ENCODE measurements around the gene SLX4IP. TPM values are rescaled to one million over a fixed set of nuclear protein-coding genes. Genes with fewer than 3 reads are reported as not detected.

The SLX4IP gene
- total RNA-seq, 1 donor from 2014 or later, result 2.6 TPM

GRCh38 chr20:10430000-10430466 lies 5.1 kb upstream of the SLX4IP start:
- H3K4me3 ChIP-seq (ENCODE audit: low read depth, low read length), result no peak overlapping the region
- TF ChIP-seq, protein P1, sequence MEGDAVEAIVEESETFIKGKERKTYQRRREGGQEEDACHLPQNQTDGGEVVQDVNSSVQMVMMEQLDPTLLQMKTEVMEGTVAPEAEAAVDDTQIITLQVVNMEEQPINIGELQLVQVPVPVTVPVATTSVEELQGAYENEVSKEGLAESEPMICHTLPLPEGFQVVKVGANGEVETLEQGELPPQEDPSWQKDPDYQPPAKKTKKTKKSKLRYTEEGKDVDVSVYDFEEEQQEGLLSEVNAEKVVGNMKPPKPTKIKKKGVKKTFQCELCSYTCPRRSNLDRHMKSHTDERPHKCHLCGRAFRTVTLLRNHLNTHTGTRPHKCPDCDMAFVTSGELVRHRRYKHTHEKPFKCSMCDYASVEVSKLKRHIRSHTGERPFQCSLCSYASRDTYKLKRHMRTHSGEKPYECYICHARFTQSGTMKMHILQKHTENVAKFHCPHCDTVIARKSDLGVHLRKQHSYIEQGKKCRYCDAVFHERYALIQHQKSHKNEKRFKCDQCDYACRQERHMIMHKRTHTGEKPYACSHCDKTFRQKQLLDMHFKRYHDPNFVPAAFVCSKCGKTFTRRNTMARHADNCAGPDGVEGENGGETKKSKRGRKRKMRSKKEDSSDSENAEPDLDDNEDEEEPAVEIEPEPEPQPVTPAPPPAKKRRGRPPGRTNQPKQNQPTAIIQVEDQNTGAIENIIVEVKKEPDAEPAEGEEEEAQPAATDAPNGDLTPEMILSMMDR (conservative IDR thresholded peaks at IDR 0.05; ENCODE audit: low read depth, low read length), result no peak
- DNase-seq (ENCODE audit: low read depth), result no peak

GRCh38 chr20:10430704-10431103 lies 4.4 kb upstream of the SLX4IP start:
- TF ChIP-seq, protein P1 (conservative IDR thresholded peaks at IDR 0.05; ENCODE audit: low read depth, low read length), result no peak
- H3K4me3 ChIP-seq (ENCODE audit: low read depth, low read length), result no peak overlapping the region
- no peak for DNase-seq (ENCODE audit: low read depth)

DNA sequence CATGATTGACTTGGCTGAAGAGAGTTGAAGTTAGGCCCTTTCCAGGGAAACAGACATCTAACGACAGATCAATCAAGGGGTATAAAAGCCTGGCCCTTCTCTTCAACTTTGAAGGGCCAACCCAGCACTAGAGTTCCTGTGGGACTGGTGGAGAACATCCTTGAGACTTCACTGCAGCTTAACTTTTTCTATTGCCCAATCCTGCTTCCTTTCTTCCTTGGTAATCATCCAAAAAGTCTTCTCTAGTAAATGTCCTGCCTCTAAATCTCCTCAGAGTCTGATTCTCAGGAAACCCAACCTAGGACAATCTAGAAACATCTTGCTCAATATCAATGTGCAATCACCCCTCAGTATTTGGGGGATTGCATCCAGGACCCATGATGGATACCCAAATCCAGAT lies 3.0 kb upstream of the SLX4IP start:
- no peak for DNase-seq (ENCODE audit: low read depth)
- TF ChIP-seq, protein P1 (conservative IDR thresholded peaks at IDR 0.05; ENCODE audit: low read depth, low read length), result no peak
- no peak overlapping the region for H3K4me3 ChIP-seq (ENCODE audit: low read depth, low read length)

DNA sequence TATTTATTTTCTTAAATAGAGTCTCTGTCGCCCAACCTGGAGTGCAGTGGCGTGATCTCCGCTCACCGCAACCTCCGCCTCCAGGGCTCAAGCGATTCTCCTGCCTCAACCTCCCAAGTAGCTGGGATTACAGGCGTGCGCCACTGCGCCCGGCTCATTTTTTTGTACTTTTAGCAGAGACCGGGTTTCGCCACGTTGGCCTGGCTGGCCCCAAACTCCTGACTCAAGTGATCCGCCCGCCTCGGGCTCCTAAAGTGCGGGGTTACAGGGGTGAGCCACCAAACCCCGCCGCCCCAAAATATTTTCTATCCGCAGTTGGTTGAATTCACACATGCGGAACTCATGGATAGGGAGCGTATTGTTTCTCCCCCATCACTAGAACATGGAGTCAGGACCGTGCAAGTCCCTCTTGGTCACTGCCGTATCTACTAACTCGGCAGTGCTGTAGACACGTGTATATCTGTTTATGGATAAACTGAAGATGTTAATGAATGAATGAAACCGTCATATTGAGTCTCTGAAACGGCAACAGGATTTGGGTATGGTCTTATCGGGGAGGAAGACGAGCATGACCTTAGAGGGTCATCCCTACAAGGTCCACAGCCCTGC lies 2.0 kb upstream of the SLX4IP start:
- DNase-seq (ENCODE audit: low read depth), result no peak
- TF ChIP-seq, protein P1 (conservative IDR thresholded peaks at IDR 0.05; ENCODE audit: low read depth, low read length), result no peak
- peak overlapping the region; percentile 83 for H3K4me3 ChIP-seq (ENCODE audit: low read depth, low read length)

DNA sequence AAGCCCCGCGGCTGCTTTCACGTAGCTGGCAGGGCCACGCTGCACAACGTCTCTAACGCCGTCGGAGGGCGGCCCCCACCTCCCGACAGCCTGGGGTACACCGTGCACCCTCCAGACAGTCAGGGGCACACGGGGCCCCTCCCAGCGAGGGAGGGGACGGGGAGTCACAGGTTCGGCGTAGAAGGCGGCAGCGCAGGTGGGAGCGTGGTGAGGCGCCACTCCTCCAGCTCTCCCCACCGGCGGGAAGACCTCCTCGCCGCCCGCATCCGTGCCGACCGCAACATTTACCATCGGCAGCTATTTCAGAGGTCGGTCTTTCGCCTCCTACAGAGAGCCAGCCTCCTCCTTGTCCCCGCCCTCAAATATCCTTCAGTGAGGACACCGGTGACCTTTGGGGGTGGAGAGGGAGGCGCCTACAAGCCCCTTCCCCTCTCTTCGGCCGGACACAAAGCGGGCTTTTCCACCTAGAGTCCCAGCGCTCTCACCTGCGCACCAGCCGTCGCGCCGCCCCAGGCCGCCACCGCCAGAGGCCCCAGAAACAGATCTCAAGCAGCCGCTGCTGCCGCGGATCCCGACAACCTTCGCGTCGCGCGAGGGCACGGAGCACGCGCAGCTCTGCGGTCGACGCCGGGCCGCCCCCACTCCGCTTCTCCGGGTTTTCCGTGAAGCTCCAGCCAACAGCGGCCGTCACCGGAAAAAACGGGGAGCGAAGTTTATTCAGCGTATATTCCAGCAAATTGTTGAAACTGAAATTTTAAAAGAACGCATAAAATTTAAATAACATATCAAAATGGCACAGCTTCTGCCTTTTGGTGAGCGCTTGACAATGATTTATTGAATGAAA lies 1.3 kb upstream of the SLX4IP start, which contains the start of gene MKKS:
TSS of gene MKKS (minus strand) at position 600 of the 844 bp plus-strand sequence. CDS start 20,708 bp downstream, outside the sequence.
- TF ChIP-seq, protein P1 (conservative IDR thresholded peaks at IDR 0.05; ENCODE audit: low read depth, low read length), result no peak

GRCh38 chr20:10434467-10434831 lies 656 bp upstream of the SLX4IP start:
- H3K4me3 ChIP-seq (ENCODE audit: low read depth, low read length), result peak overlapping the region; percentile 83
- DNase-seq (ENCODE audit: low read depth), result peak; percentile 98
- TF ChIP-seq, protein P1 (conservative IDR thresholded peaks at IDR 0.05; ENCODE audit: low read depth, low read length), result no peak

More for the DNA sequence above, 1.3 kb upstream of the SLX4IP start, which contains the start of gene MKKS:
- peak within 1 kb of the TSS; percentile 83 for H3K4me3 ChIP-seq (ENCODE audit: low read depth, low read length)
- DNase-seq (ENCODE audit: low read depth), result no peak
